Daoy (cell line): ENCODE data around the gene NCS1. TPM values are rescaled to one million over a fixed set of nuclear protein-coding genes. Genes with fewer than 3 reads are reported as not detected.

Source experiments
- DNase-seq: peaks from one replicate; pipeline ENCODE4 v3.0.0-alpha.2; 2015; ENCODE audit warnings: low read depth
- total RNA-seq: library from RNA; depleted of rRNA; stranded (reverse); fragments of >200 nt; shearing (Covaris generic); gene quantifications from 2 replicates; pipeline ENCODE4 v1.2.3, GENCODE V29; 2014

Gene NCS1
- total RNA-seq, 1 experiment from 2014 or later = 49.6 TPM

DNA sequence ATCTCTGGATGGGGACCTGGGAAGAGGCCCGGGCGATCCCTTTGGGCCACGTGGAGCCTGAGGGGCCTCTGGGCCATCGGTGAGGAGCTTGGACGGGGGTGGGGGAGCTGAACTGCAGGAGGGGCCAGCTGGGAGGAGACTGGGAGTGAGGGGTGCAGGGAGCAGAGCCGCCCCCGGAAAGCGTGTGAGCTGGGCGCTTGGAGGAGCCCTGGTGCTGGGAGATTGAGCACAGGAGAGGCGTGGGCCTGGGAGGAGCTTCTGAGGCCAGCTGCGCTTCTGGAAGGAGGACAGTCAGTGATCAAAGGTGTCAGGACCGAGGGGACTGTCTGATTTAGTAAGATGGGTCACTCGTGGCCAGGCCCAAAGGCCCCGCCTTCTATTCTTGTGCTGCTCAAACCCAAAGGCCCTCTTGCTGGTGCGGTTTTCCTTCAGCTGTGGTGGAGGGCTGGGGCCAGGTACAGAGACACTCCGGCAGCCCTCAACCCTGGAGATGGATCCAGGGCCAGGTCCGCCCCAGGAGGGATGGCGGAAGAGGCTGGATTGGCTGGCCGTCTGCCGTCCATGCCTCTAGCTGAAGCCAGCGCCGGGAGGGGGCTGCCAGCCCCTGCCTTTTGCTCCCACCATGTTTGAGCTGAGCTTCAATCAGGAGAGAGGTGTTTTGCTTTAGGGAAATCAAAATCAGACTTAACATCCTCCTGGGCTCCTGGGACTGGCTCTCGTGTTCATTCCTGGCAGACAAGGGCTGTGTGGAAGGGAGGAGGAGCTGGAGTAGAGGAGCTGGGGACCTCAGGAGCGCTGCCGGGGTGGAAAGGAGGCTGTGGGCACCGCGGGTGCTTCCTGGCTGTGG is 21.6 kb downstream of the NCS1 start:
- no peak for DNase-seq

DNA sequence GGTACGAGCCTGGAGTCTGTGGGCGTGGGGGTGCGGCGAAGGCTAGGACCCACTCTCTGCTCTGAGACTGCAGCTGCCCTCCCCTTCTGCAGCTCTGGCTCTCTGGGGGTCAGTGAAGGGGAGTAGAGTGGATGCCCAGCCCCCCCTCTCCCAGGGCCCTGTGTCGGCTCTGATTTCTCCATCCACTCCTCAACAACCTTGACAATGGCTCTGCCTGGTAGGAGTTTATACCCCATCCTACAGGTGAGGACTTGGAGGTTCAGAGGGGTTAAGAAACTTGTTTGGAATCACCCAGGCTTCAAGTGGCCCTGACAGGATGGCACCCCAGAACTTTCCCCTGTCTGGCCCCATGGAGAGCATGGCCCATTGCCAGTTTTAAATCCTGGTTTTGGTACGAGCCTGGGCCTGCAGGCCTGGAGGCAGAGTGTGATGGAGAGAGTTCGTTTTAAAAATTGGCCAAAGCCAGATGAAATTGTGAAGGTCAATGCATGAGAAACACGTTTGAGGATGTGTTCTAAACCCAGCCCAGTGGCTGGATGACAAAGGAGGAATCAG is 22.3 kb downstream of the NCS1 start:
- DNase-seq = no peak

DNA sequence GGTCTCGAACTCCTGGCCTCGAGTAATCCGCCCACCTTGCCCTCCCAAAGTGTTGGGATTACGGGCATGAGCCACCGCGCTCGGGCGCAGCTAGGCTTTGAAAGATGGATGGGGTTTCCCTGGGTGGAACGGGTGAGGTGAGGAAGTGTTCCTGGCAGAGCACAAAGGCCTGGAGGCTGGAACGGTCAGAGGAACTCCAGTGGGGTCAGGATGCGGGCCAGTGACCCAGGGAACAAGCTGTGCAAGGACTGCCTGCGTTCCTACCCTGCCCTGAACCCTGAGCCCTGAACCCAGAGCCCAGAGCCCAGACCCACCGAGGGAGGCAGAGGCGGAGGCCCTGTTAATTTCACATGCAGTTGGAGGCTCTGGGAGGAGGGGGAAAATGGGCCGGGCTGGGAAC is 23.4 kb downstream of the NCS1 start:
- no peak for DNase-seq

DNA sequence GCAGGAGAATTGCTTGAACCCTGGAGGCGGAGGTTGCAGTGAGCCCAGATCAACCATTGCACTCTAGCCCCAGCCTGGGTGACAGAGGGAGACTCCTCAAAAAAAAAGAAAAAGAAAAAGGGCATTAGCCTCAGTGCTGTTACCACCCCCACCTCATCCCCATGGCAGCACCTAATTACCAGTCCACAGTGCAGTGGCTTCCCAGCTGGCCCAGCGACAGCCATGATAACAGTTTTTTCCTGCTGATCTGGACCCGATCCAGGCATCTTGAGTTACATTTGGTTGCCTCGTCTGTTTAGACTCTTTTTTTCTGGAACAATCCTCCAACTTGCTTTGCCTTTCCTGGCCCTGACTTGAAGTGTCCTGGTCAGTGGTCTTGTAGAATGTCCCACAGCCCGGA is 24.4 kb downstream of the NCS1 start:
- DNase-seq = peak; percentile 54

DNA sequence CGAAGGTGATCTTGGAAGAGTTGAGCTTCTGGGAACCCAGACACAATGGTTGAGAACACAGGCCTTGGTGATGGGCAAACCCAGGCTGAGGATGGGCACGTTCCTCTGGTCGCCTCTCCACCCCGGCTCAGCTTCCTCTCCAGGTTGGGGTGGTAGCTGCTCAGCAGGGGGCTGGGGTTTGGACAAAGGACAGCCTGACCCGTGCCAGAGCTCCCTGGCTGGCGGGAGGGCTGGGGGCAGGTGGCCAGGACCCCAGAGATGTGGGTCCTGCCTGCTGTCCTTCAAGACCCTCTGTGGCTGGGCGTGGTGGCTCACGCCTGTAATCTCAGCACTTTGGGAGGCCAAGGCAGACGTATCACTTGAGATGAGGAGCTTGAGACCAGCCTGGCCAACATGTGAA is 25.2 kb downstream of the NCS1 start:
- DNase-seq = no peak

DNA sequence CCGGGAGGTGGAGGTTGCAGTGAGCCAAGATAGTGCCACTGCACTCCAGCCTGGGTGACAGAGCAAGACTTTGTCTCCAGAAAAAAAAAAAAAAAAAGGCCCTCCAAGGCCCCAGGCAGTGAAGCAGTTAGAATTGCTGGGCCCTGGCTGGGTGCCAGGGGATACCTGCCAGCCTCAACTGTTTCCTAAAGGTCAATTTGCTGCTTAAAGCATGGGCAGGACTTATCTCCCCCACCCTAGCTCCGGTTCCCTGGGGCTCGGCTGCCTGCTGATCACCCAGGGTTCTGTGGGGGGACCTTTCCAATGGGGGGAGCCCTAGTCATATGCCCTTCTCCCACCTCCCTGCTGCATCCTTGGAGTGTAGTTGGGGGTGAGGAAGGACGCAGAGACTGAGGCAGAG is 25.7 kb downstream of the NCS1 start:
- no peak for DNase-seq

DNA sequence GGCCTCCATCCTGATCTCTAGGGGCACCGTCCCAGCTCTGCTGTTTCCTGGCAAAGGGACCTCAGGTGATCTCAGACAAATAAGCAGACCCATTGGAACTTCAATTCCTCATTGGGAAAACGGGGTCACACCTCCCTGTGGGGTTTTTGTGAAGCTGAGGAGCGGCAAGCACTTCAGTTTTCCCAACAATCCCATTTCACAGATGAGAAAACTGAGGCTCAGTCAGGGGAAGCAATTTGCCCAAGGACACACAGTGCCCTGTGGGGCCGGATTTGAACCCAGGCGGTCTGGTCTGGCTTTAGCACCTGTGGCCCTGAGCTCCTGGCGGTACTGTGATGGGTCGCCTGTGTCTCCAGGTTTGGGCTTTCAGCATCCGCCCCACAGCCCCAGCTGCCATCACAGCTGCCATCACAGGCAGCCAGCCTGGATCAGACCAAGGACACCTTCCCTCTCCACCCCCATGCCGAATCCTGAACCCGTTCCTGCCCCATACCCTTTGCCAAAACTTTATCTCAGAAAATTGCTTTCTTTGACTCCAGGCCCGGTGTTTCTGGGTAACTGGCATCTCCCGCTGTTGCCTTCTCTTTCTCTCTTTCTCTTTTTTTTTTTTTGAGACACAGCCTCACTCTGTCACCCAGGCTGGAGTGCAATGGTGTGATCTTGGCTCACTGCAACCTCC is 26.4 kb downstream of the NCS1 start:
- no peak for DNase-seq

DNA sequence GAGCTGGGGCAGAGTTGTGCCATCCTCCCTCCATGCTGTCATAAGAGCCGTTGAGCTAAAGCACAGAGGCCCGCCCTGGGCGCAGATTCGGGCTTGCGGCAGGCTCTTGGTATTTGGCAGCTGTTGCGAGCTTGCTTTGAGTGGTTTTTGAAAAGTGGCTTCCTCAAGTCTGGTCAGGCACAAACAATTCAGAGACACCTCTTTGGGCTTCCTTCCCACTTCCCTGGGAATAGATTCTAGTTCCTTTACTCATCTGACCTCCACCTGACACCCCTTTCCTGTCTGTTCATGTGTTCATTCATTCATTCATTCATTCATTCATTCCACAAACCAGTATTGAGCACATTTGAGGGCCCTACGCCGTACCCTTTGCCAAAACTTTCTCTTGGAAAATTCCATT is 27.4 kb downstream of the NCS1 start:
- peak; percentile 57 for DNase-seq

DNA sequence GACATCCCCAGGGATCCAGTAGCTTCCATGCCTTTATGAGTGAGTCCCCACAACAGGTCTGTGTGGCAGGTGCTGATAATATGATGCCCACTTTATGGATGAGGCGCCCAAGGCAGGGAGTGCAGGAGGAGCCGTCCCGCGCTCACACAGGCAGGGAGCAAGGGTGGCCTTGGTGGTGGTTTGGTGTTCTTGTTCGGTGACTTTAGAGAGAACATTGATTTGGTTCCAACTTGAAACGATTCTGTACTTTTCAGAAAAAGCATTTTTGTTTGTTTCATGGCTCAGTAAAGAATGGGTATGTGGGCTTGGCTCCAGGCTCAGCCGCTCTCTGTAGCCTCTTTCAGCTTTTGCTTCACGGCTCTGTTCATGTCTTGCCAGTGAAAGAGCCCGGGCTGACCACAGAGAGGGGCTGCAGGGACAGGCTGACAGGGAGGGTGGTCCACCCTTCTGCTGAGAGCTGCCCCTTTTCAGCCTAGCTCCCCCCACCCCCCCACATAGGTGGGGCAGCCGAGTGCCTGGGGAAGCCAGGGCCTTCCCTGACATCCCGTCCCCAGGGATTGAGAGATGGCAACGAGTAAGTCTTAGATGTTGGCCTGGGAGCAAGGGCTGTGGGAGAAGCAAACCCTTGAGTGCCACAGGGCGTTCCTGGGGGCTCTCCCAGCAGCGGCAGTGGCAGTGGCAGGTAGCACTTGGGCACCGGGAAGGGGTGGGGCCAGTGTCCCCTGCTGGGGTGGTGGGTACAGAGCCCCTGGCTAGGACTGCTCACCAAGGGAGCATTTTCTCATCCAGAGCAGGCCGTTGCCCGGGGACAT is 28.0 kb downstream of the NCS1 start:
- no peak for DNase-seq

DNA sequence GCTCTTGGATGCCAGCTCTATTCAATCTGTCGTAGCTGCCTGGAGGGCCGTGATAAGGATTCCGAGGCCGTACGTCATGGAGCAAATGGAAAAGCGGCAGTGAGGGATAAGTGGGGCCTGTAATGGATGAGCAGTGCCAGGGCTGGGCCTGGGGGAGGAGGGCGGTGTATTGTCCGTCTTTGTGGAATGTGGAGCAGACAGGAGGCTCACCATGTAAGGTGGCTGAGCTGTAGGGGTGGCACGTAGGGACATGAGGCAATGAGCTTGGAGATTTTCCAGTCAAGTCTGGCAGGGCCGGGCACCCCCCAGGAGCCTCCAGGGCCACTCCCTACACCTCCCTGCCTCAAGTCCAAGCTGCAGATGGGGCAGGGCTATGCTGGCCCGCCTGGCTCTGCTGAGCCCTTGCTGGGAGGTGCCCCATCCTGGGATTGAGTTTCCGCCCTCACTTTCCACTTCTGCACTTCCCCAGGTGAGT is 29.2 kb downstream of the NCS1 start:
- no peak for DNase-seq

DNA sequence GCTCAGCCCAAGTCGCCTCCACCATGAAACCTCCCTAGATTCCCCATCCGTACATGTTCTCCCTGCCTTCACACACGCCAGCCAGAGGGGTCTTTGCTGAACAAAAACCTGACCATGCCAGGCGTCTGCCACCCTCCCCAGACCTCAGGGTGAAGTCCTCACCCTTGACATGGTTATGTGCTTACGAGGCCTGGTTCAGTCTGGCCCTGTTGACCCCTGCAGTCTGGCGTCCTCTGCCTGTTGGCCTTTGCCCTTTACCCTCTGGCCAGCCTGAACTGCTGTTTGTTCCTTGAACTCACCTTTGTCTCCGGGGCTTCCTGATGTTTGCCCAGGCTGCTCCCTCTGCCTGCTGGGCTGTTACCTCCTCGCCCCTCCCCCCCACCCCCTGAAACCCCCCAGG is 29.8 kb downstream of the NCS1 start:
- DNase-seq = no peak

DNA sequence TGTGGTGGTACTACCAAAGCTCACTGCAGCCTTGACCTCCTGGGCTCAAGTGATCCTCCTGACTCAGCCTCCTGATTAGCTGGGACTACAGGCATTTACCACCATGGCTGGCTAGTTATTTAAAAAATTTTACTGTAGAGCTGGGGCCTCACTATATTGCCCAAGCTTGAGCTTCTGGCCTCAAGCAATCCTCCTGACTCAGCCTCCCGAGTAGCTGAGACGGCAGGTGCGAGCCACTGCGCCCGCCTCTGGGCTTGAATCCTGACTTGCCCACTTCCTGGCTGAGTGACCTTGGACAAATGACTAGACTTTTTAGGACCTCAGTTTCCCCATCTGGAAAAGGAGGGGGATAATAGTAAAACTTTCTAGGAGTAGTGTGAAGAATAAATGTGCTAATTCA is 32.1 kb downstream of the NCS1 start:
- DNase-seq = no peak

DNA sequence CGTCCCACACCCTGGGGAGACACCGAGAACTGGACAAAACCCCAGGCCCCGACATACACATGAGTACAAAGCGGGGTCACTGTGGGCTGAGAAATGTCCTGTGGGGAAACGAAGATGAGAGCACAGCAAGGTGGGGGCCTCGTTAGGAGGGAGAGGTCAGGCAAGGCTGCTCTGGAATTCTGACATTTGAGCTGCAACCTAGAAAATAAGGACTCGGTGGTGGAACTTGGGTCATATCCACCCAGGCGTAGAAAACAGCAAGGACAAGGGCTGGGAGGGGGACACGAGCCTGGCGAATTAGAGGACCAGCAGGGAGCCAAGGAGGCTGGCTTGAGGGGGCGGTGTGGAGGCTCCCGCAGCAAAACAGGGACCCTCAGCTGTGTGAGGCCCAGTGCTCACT is 32.8 kb downstream of the NCS1 start:
- DNase-seq = no peak

DNA sequence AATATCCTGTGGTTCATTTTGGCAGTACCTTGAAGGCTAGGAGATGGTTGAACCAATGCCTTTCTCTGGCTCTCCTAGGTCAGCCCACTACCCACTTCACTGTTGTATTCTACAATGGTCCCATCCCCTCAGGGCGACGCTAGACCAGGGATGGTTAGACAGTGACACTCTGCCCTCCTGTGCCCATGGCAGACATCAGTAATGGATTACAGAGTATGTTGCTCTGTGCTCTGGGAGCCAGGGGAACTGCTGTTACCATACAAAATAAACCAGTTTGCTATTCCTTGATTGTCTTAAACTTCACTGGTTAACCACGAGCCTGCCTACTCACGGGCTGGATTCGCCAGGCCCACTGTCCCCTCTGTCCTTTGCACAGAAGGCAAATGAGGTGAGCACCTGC is 33.7 kb downstream of the NCS1 start:
- no peak for DNase-seq

DNA sequence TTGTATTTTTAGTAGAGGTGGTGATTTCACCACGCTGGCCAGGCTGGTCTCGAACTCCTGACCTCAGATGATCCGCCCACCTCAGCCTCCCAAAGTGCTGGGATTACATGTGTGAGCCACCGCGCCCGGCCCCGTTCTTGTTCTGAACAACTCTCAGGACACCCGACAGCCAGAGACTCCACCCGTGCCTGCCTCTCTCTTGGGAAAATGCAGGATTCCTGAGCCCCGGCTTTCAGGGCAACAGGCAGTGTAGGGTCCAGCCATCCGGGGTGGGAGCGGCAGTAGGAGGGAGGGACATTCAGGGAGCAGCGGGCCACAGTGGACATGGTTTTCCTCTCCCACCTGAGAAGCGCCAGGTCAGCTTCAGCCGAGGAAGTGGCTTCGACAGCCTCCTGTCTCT is 34.4 kb downstream of the NCS1 start:
- DNase-seq = no peak

DNA sequence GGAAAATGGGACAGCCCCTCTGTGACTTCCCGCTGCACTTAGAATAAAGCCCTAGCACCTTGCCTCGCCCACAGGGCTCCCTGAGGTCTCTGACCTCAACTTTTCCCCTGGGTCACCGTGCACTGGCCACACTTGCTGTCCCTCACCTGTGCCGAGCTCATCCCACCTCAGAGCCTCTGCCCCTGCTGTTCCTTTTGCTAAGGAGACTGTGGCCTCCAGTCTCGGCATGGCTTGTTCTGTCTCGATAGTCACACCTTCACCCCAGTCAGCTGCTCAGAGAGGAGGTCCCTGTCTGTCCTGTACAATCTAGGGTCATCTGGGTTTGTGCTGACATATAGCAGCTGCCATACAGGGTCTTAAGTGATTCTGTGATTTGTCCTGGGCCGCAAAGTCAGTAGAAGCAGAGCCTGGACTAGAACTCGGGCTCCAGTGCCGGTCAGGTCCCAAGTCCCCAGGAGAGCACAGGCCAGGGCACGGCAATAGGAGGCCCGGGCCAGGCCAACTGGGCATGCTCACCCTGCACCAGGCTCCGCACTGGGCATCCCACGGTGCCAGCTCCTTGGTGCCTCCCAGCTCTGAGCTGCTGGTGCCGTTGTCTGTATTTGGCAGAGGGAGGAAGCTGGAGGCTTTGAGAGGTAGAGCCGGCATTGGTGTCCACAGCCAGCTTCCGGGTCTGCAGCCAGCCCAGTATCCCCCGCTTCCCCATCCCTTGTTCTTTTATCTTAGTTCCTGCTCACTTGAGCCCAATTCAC is 35.2 kb downstream of the NCS1 start:
- DNase-seq = no peak

DNA sequence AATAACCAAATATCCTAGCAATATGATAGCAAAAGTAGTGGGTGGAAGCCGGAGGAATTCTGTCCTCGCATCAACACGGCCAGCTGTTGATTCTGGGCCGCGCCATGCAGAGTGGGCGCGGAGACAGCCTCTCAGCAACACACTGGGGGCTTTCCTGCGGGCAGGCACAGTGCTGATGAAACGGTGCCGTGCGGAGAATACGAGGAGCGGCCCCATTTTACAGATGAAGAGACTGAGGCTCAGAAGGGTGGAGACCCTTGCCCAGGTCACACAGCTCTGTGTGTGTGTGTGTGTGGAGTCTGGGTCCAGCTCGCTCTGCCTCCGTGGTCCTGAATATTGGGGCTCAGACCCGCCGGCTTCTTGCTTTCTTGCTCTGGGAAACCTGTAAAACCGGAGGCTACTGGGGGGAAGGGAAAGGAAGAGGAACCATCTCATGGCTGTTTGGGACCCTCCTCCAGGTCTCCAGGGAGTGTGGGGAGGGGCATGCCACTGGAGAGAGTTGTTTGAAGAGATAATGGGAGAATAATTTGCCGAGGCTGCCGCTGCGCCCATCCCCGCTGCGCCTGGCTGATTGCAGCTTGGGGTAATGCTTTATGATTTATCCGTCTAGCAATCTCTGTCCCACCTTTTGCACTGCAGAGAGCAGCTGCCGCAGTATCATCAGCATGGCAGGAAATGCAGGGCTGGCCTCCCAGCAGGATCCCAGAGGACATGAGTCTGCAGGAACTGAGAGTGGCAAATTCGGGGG is 36.6 kb downstream of the NCS1 start:
- no peak for DNase-seq

DNA sequence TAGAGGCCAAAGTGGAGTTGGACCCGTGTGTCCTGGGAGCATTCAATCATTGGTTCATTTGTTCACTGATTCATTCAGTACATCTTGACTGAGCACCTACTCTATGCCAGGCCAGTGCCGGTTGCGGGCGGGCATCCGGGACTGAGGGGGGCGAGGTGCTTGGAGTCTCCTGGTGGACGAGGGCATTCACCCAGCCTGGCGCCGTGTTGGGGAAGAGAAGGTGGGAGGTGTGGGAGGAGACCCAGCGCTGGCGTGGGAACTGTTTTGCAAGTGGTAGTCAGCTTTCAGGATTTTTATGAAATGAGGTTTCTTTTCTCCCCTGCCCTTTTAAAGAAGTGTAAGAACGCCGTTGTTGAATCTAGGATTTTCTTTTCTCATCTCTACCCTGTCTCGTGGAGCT is 37.2 kb downstream of the NCS1 start:
- no peak for DNase-seq

DNA sequence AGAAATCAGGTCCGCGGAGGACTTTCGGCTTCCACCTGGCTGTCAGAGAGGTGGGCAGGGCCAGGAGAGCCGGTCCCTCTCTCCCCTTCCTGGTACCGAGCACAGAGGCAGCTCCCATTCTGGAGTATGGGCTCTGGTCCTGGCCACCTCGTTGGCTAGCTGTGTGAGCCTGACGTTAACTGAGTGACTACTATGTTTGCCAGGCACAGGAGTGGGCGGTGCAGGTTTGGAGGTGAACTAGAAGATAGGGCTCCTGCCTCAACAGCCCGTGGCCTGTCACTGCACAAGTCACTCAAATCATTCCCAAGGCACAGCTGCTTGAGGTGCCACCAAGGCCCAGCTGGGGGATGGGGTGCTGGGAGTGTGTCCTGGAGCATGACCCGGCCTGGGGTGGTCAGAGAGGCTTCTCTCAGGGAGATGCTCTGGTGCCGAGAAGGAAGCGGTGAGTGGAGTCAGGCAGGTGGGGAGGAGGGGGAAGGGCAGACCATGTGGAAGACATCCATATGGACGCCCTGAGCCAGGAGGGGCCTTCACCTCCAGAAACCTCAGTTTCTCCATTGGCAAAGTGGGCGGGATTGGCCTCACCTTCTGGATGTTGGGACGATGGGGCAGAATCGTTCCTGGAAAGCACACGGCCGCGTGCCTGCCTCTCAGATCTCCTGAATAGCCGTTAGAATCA is 39.5 kb downstream of the NCS1 start:
- no peak for DNase-seq
